H1 (cell line): ENCODE data around the gene PDP2. TPM values are rescaled to one million over a fixed set of nuclear protein-coding genes. Genes with fewer than 3 reads are reported as not detected.

Source experiments
- CTCF ChIA-PET: fragments of 300-600 bp; sonication (Branson Sonifier 250); formaldehyde crosslinking; loops from one replicate; lab custom pipeline; 2021; ENCODE audit not compliant: partially characterized antibody; lab: Charles Lee
- POLR2A ChIA-PET: fragments of 300-600 bp; sonication (Branson Sonifier 250); formaldehyde crosslinking; loops from one replicate; lab custom pipeline; 2021; ENCODE audit warnings: inconsistent platforms; ENCODE audit not compliant: partially characterized antibody; lab: Charles Lee
- DNase-seq, 2 experiments: peaks; one replicate each; pipeline versions ENCODE4 v3.0.0 to v3.0.0-alpha.2; 2010 to 2022; ENCODE audit warnings: low spot score in 2 of 2, low read depth in 1 of 2, mixed read lengths in 1 of 2
- FAIRE-seq: peaks from 2 replicates; lab custom pipeline; 2011; peaks lifted over from hg19 to GRCh38; lab: Jason Lieb, UNC
- H2AFZ ChIP-seq: 2 replicates; pipeline ENCODE4 v1.8.1; 2012; ENCODE audit warnings: low read length, inconsistent platforms
- H2AK5ac ChIP-seq: 2 replicates; pipeline ENCODE4 v1.6.1; 2013; ENCODE audit warnings: low read depth, low read length
- H2BK120ac ChIP-seq: replicated peaks from 2 replicates; pipeline ENCODE3; 2013; ENCODE audit warnings: low read depth, low read length, inconsistent platforms
- H2BK12ac ChIP-seq: 2 replicates; pipeline ENCODE4 v1.6.1; 2013; ENCODE audit warnings: low read depth, low read length
- H2BK15ac ChIP-seq: 2 replicates; pipeline ENCODE4 v1.6.1; 2013; ENCODE audit warnings: low read length
- H2BK20ac ChIP-seq: 2 replicates; pipeline ENCODE4 v1.6.1; 2013; ENCODE audit warnings: low read length
- H2BK5ac ChIP-seq: 2 replicates; pipeline ENCODE4 v1.6.1; 2013; ENCODE audit warnings: low read depth, low read length
- H3K14ac ChIP-seq: 2 replicates; pipeline ENCODE4 v1.6.1; 2013; ENCODE audit warnings: inconsistent platforms; ENCODE audit not compliant: insufficient read length
- H3K18ac ChIP-seq: 2 replicates; pipeline ENCODE4 v1.6.1; 2013; ENCODE audit warnings: low read length; ENCODE audit errors: extremely low read depth
- H3K23ac ChIP-seq: 2 replicates; pipeline ENCODE4 v1.6.1; 2013; ENCODE audit warnings: inconsistent platforms; ENCODE audit not compliant: insufficient read length
- H3K23me2 ChIP-seq: 2 replicates; pipeline ENCODE4 v1.6.1; 2013; ENCODE audit warnings: low read depth, low read length
- H3K27ac ChIP-seq: 2 replicates; pipeline ENCODE4 v1.6.1; 2011; ENCODE audit warnings: low read depth, low read length, inconsistent platforms
- H3K27me3 ChIP-seq, 4 experiments: replicated peaks in 1 of 4; 1 replicate in 1 of 4; 2 replicates in 3 of 4; pipeline versions ENCODE4 v1.6.1 to v1.8.1; 2011 to 2013; ENCODE audit warnings: low read length in 3 of 4, mild to moderate bottlenecking in 3 of 4, inconsistent platforms in 2 of 4, mixed read lengths in 2 of 4, moderate library complexity in 1 of 4; ENCODE audit not compliant: control insufficient read depth in 3 of 4, insufficient read depth in 3 of 4; ENCODE audit errors: extremely low read depth in 1 of 4
- H3K36me3 ChIP-seq, 4 experiments: 2 replicates each; pipeline versions ENCODE4 v1.6.1 to v1.8.1; 2011 to 2013; ENCODE audit warnings: mild to moderate bottlenecking in 4 of 4, low read length in 3 of 4, moderate library complexity in 2 of 4, control low read depth in 1 of 4, inconsistent platforms in 1 of 4; ENCODE audit not compliant: insufficient read depth in 4 of 4, control insufficient read depth in 2 of 4
- H3K4ac ChIP-seq: replicated peaks from 2 replicates; pipeline ENCODE3; 2013; ENCODE audit warnings: low read length, low read depth, mixed read lengths, inconsistent platforms; ENCODE audit not compliant: insufficient read length
- H3K4me1 ChIP-seq, 4 experiments: replicated peaks in 1 of 4; 1 replicate in 1 of 4; 2 replicates in 3 of 4; pipeline versions ENCODE4 v1.6.1 to v1.8.1; 2011 to 2013; ENCODE audit warnings: low read length in 3 of 4, inconsistent platforms in 2 of 4, mixed read lengths in 1 of 4; ENCODE audit not compliant: insufficient read depth in 4 of 4, control insufficient read depth in 3 of 4
- H3K4me2 ChIP-seq, 2 experiments: 2 replicates each; pipeline versions ENCODE4 v1.6.1 to v1.8.1; 2011 to 2013; ENCODE audit warnings: low read depth in 2 of 2, low read length in 2 of 2, control low read depth in 1 of 2, inconsistent platforms in 1 of 2, mild to moderate bottlenecking in 1 of 2; ENCODE audit not compliant: insufficient read depth in 1 of 2
- H3K4me3 ChIP-seq, 4 experiments: fragments of 200-600, 300-600 bp in 1 of 4; sonication (generic), shearing (Covaris generic), sonication (Bioruptor Twin) in 1 of 4; 2 replicates each; pipeline versions ENCODE4 v1.5.1 to v1.8.1; 2011 to 2016; ENCODE audit warnings: low read length in 4 of 4, low read depth in 3 of 4, control low read depth in 2 of 4, inconsistent platforms in 2 of 4, mild to moderate bottlenecking in 2 of 4, mixed read lengths in 1 of 4, moderate library complexity in 1 of 4; ENCODE audit not compliant: insufficient read depth in 2 of 4; ENCODE audit errors: extremely low read depth in 1 of 4
- H3K56ac ChIP-seq: replicated peaks from 2 replicates; pipeline ENCODE3; 2013; ENCODE audit warnings: low read depth, mild to moderate bottlenecking, mixed read lengths, low read length, inconsistent platforms; ENCODE audit not compliant: insufficient read length
- H3K79me1 ChIP-seq: 2 replicates; pipeline ENCODE4 v1.6.1; 2013; ENCODE audit warnings: low read depth, low read length, control low read depth
- H3K79me2 ChIP-seq, 2 experiments: 2 replicates each; pipeline versions ENCODE4 v1.6.1 to v1.8.1; 2012 to 2013; ENCODE audit warnings: low read length in 2 of 2, mild to moderate bottlenecking in 2 of 2, inconsistent platforms in 1 of 2; ENCODE audit not compliant: insufficient read depth in 2 of 2, control insufficient read depth in 1 of 2
- H3K9ac ChIP-seq, 4 experiments: replicated peaks in 1 of 4; 1 replicate in 1 of 4; 2 replicates in 3 of 4; pipeline versions ENCODE4 v1.6.1 to v1.8.1; 2011 to 2013; ENCODE audit warnings: low read depth in 3 of 4, low read length in 3 of 4, control low read depth in 2 of 4, mild to moderate bottlenecking in 2 of 4, moderate library complexity in 2 of 4, inconsistent platforms in 1 of 4; ENCODE audit errors: extremely low read depth in 1 of 4
- H3K9me3 ChIP-seq, 2 experiments: 2 replicates each; pipeline versions ENCODE4 v1.6.1 to v1.8.1; 2012 to 2013; ENCODE audit warnings: mild to moderate bottlenecking in 2 of 2, moderate library complexity in 2 of 2, control low read depth in 1 of 2, inconsistent platforms in 1 of 2, low read depth in 1 of 2, low read length in 1 of 2, mixed read lengths in 1 of 2; ENCODE audit not compliant: insufficient read depth in 2 of 2
- H4K20me1 ChIP-seq, 2 experiments: replicated peaks in 1 of 2; 2 replicates each; pipeline versions ENCODE3 to v1.8.1; 2011 to 2013; ENCODE audit warnings: inconsistent platforms in 2 of 2, low read length in 2 of 2, mild to moderate bottlenecking in 1 of 2; ENCODE audit not compliant: insufficient read depth in 2 of 2, control insufficient read depth in 1 of 2
- H4K5ac ChIP-seq: 2 replicates; pipeline ENCODE4 v1.6.1; 2013; ENCODE audit warnings: low read length, low read depth, mixed read lengths, inconsistent platforms; ENCODE audit not compliant: insufficient read length
- H4K8ac ChIP-seq: 2 replicates; pipeline ENCODE4 v1.8.0; 2013; ENCODE audit warnings: mild to moderate bottlenecking, moderate library complexity, low read length, inconsistent platforms; ENCODE audit not compliant: insufficient read depth; ENCODE audit errors: extremely low read depth
- H4K91ac ChIP-seq: replicated peaks from 2 replicates; pipeline ENCODE3; 2013; ENCODE audit warnings: low read length, mixed read lengths, inconsistent platforms; ENCODE audit not compliant: insufficient read length
- HDAC2 ChIP-seq, 2 experiments: fragments of 300-600 bp in 1 of 2; sonication (generic) in 1 of 2; IDR thresholded peaks; 2 replicates each; pipeline ENCODE4 v1.6.1; 2011 to 2012; ENCODE audit warnings: low read depth in 2 of 2, low read length in 2 of 2, mild to moderate bottlenecking in 2 of 2, moderate library complexity in 2 of 2, borderline replicate concordance in 1 of 2, inconsistent platforms in 1 of 2
- POLR2A ChIP-seq, 2 experiments: IDR thresholded peaks; 1 replicate in 1 of 2; 2 replicates in 1 of 2; pipeline ENCODE4 v1.6.1; 2011; ENCODE audit warnings: low read depth in 2 of 2, low read length in 2 of 2, mild to moderate bottlenecking in 2 of 2; ENCODE audit errors: control extremely low read depth in 1 of 2
- RAD21 ChIP-seq, 2 experiments: IDR thresholded peaks in 1 of 2; conservative IDR thresholded peaks in 1 of 2; 2 replicates each; pipeline ENCODE4 v1.6.1; 2011; ENCODE audit warnings: low read depth in 2 of 2, low read length in 2 of 2, improper control_type of control experiment in 1 of 2, inconsistent platforms in 1 of 2, mild to moderate bottlenecking in 1 of 2, moderate library complexity in 1 of 2
- RFX5 ChIP-seq: IDR thresholded peaks from 2 replicates; pipeline ENCODE4 v1.6.1; 2011; ENCODE audit warnings: low read depth, low read length, improper control_type of control experiment, borderline replicate concordance
- TCF12 ChIP-seq: IDR thresholded peaks from 2 replicates; pipeline ENCODE4 v1.6.1; 2011; ENCODE audit warnings: low read depth, mild to moderate bottlenecking, low read length
- WGBS, 2 experiments: shearing (Covaris generic) in 1 of 2; methylation state at CpG; one replicate each; pipeline versions ENCODE4 v1.1.6 to v1.1.7; 2013 to 2015; ENCODE audit warnings: low lambda C conversion rate in 2 of 2, mixed read lengths in 2 of 2, inconsistent platforms in 1 of 2, low coverage in 1 of 2, missing lambda C conversion rate in 1 of 2; ENCODE audit not compliant: insufficient replicate concordance in 2 of 2, insufficient coverage in 1 of 2, insufficient read length in 1 of 2; ENCODE audit errors: extremely low coverage in 1 of 2, missing lambda C conversion rate in 1 of 2; 5-methylcytosine and 5-hydroxymethylcytosine counted together
- polyA plus RNA-seq, 7 experiments: library from polyadenylated mRNA; depleted of rRNA in 3 of 7; stranded (reverse) in 5 of 7; unstranded in 2 of 7; fragments of >200 nt in 5 of 7; fragments of 200-250 nt in 2 of 7; gene quantifications; 1 replicate in 5 of 7; 2 replicates in 1 of 7; 4 replicates in 1 of 7; pipeline versions ENCODE4 v1.2.1 to v1.2.3, GENCODE V29; 2011 to 2013; ENCODE audit warnings: missing spikeins in 2 of 7, mixed read lengths in 2 of 7
- total RNA-seq: library from RNA; stranded (reverse); fragmentation: NEBNext Ultra II Directional; extraction: Animal tissue kit (Norgen Biotek cat#: 25700); gene quantifications from 2 replicates; pipeline ENCODE4 v1.2.1, GENCODE V29; 2021

Gene PDP2
- total and polyA plus RNA-seq, 2 of the 8 experiments (the other 6 are each of a cell fraction or from before 2014, with no cell fraction given) = 11.7 to 36.5 TPM

- Histone ChIP-seq H4K8ac (no peak overlapping the region), H3K23me2 (peaks cover 2% of the 10 kb centered on the region; the same call in 1 of the 2 replicates), H3K4me1 (peaks cover 0 to 3% (median 2%) of the 10 kb centered on the region in 4 experiments; a peak in 4 of 7 replicates), H3K79me2 (no peaks in the 10 kb centered on the region), H3K9me3 (no peaks in the 10 kb centered on the region), H3K4ac (no peak overlapping the region), H4K91ac (no peak overlapping the region), H2BK20ac (no peak overlapping the region), H3K27ac (no peak overlapping the region), H3K79me1 (peaks cover 2% of the 10 kb centered on the region; the same call in 1 of the 2 replicates), H3K23ac (no peak overlapping the region), H2BK12ac (no peak overlapping the region), H3K14ac (no peak overlapping the region), H2BK15ac (no peak overlapping the region), H3K4me2 (no peak overlapping the region), H3K36me3 (peaks cover 5 to 18% (median 15%) of the 10 kb centered on the region in 4 experiments; a peak in 7 of 8 replicates), H2BK5ac (no peak overlapping the region), H3K4me3 (no peak overlapping the region), H3K56ac (no peak overlapping the region), H4K5ac (no peak overlapping the region), H2BK120ac (no peak overlapping the region), H3K9ac (no peak overlapping the region), H4K20me1 (peaks cover 0 to 10% of the 10 kb centered on the region in 2 experiments), H2AFZ (no peak overlapping the region), H3K18ac (no peak overlapping the region), H2AK5ac (no peak overlapping the region), H3K27me3 (peaks cover 0 to 6% (median 4%) of the 10 kb centered on the region in 4 experiments; a peak in 4 of 7 replicates)
- no peak for DNase-seq
- TF ChIP-seq RAD21 (IDR thresholded peaks at IDR 0.05 in 1 of 2, conservative IDR thresholded peaks at IDR 0.05 in 1 of 2; ENCODE audit: low read depth in 2 of 2, low read length in 2 of 2) = no peak
- TF ChIP-seq TCF12 = no peak
- TF ChIP-seq POLR2A (IDR thresholded peaks at IDR 0.05; ENCODE audit: control extremely low read depth in 1 of 2, low read depth in 2 of 2, low read length in 2 of 2) = no peak
- TF ChIP-seq HDAC2 (IDR thresholded peaks at IDR 0.05; ENCODE audit: borderline replicate concordance in 1 of 2, low read depth in 2 of 2, low read length in 2 of 2) = no peak
- no peak for TF ChIP-seq RFX5
- ChIA-PET POLR2A (no interaction called here), CTCF (interaction anchor here (1.0 to 1.4 kb wide), 2 partner anchors 12 to 14 kb away, joined by 3 read pairs; no protein-coding TSS in a partner anchor)
- no peak for FAIRE-seq
- 84% methylated on average over 15 of the region's 16 CpGs; no CpG with 5 or more reads in 1 of the 2 experiments for WGBS, 2 experiments
Measured at GRCh38 chr16:66940236-66940635, 59.9 kb downstream of the PDP2 start.
